ENCODE data around the gene SPTSSB. TPM values are rescaled to one million over a fixed set of nuclear protein-coding genes. Genes with fewer than 3 reads are reported as not detected.

SPTSSB gene
- polyA plus RNA-seq, 5 donors: 2.4 to 15.8 (median 11.3) TPM

DNA sequence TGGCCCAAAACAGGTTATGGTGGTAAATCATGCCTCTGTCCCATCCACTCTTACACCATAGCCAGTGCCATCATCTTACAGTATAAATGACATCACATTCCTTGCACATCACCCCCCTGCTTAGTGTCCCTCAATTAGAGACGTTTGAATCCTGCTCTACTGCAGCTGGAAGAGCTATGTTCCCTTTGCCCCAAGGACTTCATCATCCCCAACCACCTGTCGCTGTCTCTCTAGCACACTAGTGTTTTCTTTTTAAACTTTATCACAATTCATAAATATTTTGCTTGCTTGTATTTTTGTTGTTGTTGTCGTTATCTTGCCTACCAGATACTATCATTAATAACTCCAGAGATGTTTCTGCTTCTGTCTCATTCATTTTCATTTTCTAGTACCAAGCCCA lies 28.7 kb downstream of the SPTSSB start:
- no peak for DNase-seq

DNA sequence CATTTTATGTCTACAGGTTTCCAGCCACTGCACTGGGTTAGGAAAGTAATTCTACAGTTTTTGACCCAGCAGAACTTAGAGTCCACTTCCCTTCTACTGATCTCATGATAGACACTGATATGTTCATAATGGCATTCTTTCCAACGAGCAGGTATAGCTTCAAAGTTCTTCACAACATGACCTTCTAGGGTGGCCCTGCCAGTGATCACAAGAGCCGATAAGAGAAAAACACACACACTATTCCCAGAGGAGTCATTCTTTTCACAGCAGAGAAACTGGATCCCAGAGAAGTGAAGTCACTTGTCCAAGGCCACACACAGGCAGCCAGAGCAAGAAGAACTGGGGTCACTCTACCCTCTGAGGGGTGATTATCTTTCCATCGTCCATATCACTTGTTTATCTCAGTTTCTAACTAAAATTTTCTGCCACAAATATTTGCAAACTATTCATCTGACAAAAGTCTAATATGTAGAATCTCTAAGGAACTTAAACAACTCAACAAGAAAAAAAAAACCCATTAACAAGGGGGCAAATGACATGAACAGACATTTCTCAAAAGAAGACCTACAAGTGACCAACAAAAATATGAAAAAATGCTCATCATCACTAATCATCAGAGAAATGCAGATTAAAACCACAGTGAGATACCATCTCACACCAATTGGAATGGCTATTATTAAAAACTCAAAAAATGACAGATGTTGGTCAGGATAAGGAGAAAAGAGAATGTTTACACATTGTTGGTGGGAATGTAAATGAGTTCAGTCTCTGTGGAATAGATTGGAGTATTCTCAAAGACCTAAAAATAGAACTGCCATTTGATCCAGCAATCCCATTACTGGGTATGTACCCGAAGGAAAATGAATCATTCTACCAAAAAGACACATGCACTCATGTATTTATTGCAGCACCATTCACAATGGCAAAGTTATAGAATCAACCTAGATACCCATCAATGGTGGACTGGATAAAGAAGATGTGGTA lies 31.5 kb downstream of the SPTSSB start:
- DNase-seq: no peak

DNA sequence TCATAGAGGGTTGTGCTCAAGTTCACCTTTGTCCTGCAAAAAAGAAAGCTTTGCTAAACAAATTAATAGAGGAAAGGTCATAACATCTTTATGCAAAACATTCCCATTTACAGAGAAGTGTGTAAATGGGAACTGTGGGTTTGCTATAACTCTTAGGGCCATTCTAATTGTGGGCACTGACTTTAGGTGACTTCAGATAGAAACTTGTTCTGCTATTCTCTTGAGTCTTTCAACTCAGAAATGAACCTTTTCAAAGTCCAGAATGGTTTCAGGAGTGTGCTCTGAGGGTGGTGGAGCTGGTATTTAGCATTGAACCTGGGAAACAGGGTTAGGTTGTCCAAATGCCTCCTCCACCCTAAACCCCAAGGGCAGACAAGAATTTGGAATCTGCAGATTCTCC lies 34.0 kb downstream of the SPTSSB start:
- DNase-seq: no peak

DNA sequence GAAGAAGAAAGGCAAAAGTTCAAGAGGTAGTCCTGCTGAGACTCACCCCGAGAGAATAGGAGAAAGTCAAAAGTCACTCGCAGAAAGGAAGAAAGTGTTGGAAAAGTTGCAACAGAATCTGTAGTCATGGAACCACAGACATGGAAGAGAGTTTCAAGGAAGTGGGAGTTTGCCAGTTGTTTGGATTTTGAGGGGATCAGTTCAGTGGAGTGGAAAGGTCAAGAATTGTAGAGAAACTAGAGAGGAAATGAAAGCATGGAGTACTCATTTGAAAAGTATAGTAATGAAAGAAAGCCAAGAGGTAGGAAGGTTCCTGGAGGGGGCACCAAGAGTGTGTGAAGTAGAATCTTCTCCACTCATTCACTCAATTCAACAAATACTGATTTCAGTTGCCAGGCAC lies 34.7 kb downstream of the SPTSSB start:
- DNase-seq: no peak

DNA sequence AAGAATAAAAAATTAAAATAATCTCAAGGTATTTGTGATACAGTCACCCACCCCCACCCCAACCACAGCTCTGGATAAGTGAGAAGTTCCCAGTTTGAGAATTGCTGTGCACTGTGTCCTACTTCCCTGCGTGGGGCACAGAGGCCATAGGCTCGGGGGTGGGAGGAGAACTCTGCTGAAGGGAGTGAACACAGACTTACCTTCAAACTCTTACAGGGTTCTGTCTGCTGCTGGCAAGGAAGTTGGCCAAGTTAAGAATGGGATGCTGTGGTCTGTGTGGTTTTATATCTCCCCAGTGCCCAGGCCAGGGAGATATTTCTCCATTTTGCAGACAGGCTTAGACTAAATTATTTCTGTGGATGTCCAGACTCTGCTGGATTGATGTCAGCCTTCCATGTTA lies 37.6 kb downstream of the SPTSSB start:
- no peak for DNase-seq

DNA sequence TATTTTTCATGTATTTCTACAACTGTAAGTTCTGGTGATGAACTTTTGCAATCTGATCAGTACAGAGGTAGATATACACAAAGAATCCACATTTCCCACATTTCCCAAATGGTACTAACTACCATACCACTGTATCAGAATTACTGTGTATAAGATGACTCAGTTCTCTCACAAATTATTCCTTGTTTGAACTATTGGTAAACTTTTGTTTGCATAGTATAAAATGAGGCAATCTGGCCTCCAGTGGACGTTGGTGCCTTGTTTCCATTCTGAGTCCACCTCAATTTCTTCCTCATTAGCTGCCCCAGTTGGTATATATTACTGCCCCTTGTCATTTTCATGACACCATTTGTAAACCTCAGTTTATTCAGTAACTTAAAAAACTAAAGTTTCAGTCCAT lies 38.5 kb downstream of the SPTSSB start:
- DNase-seq: no peak

DNA sequence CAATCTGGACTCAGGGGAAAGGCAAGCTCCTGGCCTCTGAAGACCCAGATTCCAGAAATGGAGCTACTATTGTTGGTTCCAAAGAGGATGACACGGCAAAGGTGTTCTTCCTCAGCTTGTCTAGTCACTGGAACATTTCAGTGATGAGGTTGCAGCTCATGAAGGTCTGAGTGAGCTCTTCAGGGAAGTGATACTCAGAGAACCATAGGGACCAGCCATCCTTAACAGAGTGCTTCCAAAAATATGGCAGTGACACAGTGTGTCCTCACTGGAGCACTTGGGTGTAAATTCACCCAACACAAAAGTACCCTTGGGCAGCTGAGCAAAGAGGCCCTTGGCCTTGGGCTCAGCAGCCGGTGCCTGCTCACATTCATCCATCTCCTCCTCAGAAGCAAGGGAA lies 46.3 kb downstream of the SPTSSB start:
- no peak for DNase-seq

DNA sequence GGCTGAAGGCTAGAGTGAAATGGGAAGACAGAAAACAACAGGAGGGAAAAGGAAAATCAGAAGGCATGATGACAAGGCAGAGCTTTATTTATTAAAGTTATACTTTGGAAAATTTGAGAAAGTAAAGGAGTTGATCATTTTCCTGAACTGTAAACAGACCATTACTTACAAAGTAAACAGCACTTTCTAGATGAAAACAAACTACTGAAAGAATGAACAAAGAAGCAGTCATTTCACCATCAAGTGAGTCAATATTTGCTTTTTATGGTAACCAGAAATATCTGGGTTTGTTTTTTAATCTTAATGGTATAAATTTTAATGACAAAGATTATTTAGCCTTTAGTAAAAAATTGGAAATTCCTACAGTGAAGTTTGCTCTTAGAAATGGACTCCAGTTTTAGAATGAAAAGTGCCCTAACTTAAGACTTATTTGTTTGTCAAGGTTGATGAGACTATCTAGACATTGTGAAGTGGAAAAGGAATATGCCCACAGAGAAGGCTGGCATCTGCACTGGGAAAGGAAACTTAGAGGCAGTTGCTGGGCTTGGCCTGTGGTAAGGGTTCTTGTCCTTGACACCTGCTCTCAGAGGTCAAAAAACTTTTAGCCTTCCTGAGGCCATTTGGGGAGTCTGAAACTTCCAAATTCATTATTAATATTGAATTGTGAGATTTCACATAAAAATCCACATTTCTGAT lies 47.2 kb downstream of the SPTSSB start:
- no peak for DNase-seq

DNA sequence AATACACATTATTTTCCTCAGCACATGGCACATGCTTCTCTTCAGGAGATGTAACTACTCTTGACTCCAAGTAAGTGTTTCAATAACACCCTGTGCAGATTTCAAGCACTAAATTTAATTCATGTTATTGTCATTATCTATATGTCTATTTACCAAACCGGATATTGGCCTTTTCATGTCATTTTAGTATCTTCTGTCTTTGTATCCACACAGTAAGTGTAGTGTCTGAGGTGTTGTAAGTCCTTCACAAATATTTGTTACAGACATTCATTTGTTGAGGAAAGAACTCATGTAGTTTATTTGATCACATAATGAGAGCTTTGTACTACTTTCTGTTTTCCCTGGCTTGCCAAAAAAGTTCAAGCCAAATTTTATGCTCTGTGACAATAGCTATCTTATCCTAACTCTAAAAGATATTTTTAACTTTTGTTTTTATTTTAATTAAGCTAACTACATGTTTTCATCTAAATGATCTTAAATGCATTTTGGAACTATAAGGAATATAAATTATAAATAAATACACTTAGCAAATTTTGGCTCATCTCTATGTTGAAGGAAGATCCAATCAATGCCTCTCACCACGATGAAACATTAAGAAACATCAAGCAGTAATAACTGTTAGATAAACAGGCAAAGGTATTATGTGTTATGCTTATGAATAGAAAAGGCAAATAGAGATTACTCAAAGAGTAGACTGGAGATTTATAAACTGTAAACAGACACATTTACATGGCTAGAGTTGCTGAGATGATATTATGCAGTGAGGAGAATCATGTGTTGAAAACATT lies 48.3 kb downstream of the SPTSSB start:
- no peak for DNase-seq

DNA sequence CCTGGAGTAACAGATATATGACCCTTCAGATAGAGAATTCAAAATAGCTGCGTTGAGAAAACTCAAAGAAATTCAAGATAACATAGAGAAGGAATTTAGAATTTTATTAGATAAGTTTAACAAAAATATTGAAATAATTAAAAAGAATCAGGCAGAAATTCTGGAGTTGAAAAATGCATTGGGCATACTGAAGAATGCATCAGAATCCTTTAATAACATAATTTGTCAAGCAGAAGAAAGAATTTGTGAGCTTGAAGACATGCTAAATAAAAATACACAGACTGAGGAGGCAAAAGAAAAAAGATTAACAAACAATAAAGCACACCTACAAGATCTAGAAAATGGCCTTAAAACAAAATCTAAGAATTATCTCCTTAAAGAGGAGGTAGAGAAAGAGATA lies 50.5 kb downstream of the SPTSSB start:
- DNase-seq: no peak

DNA sequence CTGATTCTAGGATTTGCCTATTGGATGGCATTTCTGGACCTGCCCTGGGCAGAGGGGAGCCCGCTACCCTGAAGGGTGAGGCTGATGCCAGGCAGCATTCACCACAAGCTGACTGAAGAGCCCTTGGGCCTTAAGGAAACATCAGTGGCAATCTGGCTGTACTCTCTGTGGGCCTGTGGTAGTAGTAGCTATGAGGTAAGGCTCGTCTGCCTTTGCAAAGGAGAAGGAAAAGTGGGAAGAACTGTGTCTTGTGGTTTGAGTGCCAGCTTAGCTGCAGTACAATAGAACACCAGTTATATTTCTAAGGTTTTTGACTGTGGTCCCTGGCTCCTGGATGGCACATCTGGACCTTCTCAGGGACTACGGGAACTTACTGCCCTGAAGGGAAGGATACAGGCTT lies 51.5 kb downstream of the SPTSSB start:
- no peak for DNase-seq

DNA sequence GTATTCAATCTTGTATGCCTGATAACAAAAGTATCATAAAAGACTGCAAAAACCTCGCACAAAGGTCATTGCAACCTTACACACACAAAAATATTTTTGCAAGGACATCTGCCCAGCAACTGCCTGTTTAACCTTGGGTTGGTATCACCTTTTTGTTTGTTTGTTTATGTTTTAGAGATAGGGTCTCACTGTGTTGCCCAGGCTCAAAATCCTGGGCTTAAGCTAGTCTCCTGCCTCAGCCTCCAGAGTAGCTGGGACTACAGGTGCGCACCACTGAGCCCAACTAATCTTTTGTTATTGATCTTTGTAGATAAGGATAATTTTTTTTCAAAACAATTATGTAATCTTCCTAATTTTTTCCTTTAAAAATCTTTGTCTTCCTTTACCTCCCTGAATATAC lies 54.2 kb downstream of the SPTSSB start:
- no peak for DNase-seq

DNA sequence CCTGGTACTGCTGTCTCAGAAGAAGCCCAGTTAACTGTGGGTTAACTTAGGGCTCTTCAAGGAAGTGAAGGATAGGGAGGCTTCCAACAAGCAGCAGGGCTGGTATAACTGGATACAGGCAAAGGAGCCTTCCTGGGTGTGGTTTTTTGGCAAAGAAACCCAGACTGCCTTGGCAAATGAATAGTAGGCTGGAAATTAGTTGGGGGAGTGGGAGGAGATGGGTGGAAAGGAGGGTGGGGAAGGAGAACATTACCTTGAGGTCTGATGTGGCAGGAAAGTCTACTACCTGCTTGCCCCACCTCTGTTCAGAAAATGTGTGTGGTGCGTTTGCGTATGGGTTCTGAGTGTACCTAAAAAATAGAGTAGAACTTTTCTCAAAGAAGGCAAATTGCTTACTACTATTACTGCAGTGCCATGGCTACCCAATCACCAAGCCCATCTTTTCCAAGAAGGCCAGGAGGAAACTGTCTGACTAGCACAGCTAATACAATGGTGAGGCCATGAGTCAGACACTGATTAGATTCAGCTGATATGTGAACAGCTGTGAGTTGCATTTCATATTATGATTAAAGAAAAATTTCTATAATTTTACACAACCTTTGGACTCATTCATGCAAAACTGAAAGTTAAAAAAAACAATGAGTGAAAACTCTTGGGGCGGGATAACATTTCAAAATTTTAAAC lies 55.2 kb downstream of the SPTSSB start:
- no peak for DNase-seq

DNA sequence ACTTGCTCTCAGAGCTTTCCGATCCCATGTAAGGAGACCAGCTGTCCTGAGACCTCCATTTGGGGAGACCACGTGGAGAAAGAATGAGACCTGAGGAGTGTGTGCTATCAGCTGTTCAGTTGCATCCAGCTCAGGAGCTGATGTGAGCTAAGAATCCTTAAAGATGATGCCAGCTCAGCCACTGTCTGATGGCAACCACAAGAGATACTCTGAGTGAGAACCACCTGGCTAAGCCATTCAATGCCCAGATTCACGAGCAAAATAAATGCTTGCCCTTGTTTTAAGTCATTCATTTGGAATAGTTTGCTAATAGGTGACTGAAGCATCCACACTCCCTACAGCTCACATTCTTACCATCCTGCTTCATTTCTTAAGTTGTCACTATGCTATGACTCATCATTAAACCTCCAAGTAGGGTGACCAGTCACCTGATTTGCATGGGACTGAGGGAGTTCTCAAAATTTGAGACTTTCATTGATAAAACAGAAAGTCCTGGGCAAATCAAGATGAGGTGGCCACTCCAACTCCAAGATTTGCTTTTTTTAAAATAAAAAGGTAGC lies 56.4 kb downstream of the SPTSSB start:
- no peak for DNase-seq

DNA sequence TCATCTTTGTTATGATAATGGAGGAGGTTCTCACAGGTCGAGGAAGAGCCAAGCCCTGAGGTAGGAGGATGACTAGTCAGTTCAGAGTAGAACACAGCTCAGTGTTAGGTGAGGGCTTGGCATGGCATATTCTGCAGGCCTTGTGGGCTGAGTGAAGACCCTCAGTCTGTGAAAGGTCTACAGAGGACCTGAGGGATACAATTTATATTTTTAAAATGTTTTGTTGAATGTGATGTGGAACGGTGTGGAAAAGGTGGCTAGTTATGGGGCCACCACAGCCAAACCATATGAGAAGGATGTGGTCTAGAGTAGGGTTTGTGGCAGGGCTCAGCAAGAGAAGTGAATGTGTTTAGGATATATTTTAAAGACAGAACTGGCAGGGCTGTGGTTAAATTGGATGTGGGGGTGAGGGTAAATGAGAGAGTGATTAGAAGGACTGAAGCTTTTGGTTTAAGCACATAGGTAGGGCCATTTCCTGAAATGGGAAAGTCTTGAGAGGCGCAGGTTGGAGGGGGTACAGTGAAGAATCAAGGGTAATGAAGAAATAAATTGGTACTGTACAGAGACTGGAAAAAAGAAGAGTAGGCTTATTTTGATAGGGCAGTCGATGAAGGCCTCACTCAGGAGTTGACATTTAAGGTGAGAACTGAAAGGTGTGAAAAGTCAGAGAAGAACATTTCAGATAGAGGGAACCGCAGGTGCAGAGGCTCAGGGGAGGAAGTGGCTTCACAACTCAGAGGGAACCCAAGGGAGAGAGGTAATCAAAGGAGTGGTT lies 60.5 kb downstream of the SPTSSB start:
- DNase-seq: no peak

DNA sequence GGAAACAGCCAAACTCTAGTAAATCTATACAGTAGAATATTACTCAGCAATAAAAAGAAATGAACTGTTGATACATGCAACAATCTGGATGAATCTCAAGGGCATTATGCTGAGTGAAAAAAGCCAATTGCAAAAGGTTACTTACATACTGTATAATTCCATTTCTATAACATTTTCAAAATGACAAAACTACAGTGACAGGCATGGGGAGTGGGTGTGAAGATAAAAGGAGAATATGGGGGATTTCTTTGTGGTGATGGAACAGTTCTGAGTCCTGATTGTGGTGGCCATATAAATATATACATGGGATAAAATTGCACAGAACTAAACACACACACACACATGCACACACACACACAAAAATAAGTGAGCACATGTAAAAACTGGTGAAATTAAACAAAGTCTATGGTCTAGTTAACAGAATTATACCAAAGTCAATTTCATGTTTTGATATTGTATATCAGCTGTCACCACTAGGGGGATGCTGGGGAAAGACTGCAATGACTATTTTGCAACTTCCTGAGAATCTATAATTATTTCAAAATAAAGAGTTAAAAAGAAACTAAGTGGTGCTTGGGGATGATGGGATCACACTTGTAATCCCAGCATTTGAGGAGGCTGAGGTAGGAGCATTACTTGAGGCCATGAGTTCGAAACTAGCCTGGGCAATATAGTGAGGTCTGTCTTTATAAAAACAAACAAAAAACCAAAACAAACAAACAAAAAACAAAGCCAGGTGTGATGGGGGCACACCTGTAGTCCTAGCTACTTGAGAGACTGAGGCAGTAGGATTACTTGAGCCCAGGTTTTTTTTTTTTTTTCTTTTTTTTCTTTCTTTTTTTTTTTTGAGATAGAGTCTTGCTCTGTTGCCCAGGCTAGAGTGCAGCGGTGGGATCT lies 66.0 kb downstream of the SPTSSB start:
- no peak for DNase-seq

DNA sequence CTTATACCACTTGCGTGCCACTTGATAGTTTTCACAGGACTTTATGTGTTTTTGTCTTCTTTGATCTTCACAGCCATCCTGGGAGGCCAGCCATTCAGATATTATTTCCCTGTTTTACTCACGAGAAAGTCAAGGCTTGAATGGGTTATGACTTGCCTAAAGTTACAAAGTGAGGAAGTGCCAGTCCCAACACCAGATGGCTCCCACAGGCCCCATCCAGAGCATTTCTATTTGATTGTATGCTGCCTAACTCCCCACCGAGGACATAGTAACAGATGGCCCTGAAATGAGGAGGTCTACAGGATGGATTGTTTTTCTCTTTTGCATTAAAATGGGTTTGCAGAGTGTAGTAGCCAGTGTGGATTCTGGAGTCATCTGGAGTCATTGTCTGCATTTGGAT lies 74.5 kb downstream of the SPTSSB start:
- no peak for DNase-seq

DNA sequence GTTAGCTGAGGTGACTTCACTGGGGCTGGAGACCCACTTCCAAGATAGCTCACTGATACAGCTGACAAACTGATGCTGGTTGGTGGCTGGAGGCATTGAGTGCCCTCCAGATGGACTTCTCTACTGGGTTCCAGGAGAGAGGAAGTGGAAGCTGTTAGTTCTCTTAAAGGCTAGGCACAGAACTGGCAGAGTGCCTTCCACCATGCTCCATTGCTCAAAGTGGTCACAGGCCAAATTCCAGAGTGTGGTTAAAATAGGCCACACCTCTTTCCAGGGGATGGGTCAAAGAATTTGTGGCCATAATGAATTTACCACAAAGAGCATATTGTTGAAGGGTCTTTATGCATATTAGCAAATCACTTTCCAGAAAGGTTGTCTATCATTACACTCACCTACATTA lies 76.0 kb downstream of the SPTSSB start:
- DNase-seq: no peak
